Tibial artery (tissue), 4 donors: ENCODE measurements around the gene ZNF2.
A peak's percentile ranks its signal among the peaks of the same experiment; 100 is the strongest.

Experiments
- DNase-seq, 2 donors: peaks; one replicate each; pipeline ENCODE4 v3.0.0-alpha.2; 2019
- H3K27ac ChIP-seq, 2 donors: fragments of 200-600 bp; sonication (generic) in 1 of 2; 1 replicate in 1 of 2; 2 replicates in 1 of 2; pipeline ENCODE4 v1.5.1; 2018 to 2019; ENCODE audit warnings: mild to moderate bottlenecking in 1 of 2
- H3K27me3 ChIP-seq, 2 donors: fragments of 200-600 bp; sonication (generic) in 1 of 2; one replicate each; pipeline versions ENCODE4 v1.5.1 to v1.6.0; 2016 to 2019
- H3K36me3 ChIP-seq, 3 donors: fragments of 200-600 bp; sonication (generic) in 2 of 3; one replicate each; pipeline ENCODE4 v1.5.1; 2016 to 2019; ENCODE audit warnings: mild to moderate bottlenecking in 2 of 3
- H3K4me1 ChIP-seq, 4 donors: fragments of 200-600 bp; sonication (generic) in 2 of 4; 1 replicate in 3 of 4; 2 replicates in 1 of 4; pipeline ENCODE4 v1.5.1; 2016 to 2019
- H3K4me3 ChIP-seq, 2 donors: fragments of 200-600 bp; sonication (generic) in 1 of 2; 1 replicate in 1 of 2; 2 replicates in 1 of 2; pipeline ENCODE4 v1.5.1; 2018 to 2019; ENCODE audit warnings: mild to moderate bottlenecking in 2 of 2
- H3K9me3 ChIP-seq, 3 donors: fragments of 200-600 bp; sonication (generic) in 1 of 3; one replicate each; pipeline ENCODE4 v1.5.1; 2016 to 2019
- CTCF ChIP-seq, 2 experiments: fragments of 200-600 bp in 1 of 2; fragments of 450-650 bp in 1 of 2; IDR thresholded peaks; one replicate each; pipeline ENCODE4 v1.5.1; 2017 to 2019; ENCODE audit warnings: antibody characterized with exemption in 2 of 2, mild to moderate bottlenecking in 1 of 2, moderate library complexity in 1 of 2
- intact Hi-C: fragments of 100-400 bp; cut with DNase I; formaldehyde crosslinking; loops from one replicate; pipeline ENCODE4 v1.15.0; 2023; ENCODE audit warnings: low total_unique reads

ZNF2 gene

DNA sequence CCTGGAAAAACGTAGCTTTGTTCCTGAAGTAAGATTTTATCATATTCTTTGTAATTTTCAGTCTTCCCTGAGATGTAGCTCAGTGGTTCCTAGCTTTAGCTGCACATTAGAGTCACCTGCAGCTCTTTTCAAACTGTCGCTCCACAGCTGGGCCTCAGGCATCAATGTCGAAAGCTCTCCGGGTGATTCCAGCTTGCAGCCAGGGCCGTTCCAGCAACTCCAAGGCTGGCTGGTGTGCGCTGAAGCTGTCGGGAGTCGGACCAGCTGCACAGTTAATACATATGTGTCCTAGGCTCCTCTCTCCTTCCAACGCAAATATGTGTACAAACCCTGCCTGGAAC lies 609 bp upstream of the ZNF2 start:
- no peak for TF ChIP-seq CTCF (IDR thresholded peaks at IDR 0.05)
- H3K27ac ChIP-seq: peak overlapping the region; percentile 83 to 87
- H3K36me3 ChIP-seq: no peaks in the 10 kb centered on the region
- no peak for DNase-seq
- peak overlapping the region; percentile 66 to 69 for H3K4me3 ChIP-seq
- intact Hi-C loops: no loop called here
- no peaks in the 10 kb centered on the region for H3K9me3 ChIP-seq
- H3K4me1 ChIP-seq: peaks cover 0 to 26% (median 15%) of the 10 kb centered on the region in 4 donors
- H3K27me3 ChIP-seq: no peaks in the 10 kb centered on the region

DNA sequence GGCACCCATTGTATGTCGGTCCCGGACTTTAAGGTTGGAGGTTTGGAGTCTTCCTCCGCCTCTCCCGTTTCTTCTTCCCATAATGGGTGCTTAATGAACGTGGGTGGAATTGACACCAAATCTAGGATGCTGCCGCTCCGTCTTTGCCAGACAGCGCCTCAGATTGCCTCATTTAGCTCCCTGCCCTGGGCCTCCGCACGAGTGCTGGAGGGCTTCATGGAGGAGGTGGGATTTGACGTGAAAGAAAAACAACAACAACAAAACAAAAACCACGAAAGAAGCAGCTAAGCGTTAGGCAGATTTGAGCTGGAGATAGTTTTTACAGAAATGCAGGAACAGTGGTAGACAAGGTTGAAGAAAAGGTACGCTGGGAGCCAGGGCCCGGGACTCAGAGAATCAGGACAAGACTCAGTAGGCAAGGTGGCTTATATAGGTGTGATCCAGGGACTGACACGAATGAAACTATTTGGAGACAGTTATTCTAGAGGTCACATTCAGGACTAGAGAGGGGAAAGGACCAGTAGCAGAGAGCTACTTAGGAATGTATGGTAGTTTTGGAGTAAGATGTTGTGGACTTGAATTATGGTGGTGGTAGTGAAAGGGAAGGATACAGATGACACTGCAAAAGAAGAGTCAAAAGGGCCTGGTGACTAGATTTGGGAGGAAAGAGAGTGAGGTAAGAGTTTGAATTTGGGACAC lies 605 bp downstream of the ZNF2 start:
- Histone ChIP-seq H3K9me3 (no peaks in the 10 kb centered on the region), H3K4me1 (peaks cover 0 to 26% (median 15%) of the 10 kb centered on the region in 4 donors), H3K27ac (peak overlapping the region; percentile 83 to 87), H3K36me3 (no peaks in the 10 kb centered on the region), H3K4me3 (peak overlapping the region; percentile 66 to 69), H3K27me3 (no peaks in the 10 kb centered on the region)
- DNase-seq: no peak
- TF ChIP-seq CTCF (IDR thresholded peaks at IDR 0.05): no peak
- intact Hi-C loops: no loop called here

DNA sequence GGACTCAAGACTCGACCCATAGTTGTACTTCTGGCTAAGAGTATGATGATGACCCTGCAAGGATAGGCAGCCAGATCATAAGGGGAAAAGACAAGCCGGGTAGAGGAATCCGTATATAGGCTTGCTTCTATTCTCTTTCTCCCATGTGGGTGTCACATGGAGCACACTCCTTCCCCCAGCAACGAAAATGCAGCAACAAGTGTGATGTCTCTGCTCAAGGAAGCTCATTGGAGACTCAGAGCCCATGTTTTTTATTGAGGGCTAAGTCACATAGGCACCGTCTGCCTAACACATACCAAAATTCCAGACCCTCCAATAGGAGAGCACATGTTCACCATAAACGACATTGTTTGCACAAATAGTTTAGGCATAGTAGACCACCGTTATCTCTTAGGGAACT lies 6.3 kb downstream of the ZNF2 start:
- intact Hi-C loops: no loop called here
- H3K27me3 ChIP-seq: no peaks in the 10 kb centered on the region
- no peaks in the 10 kb centered on the region for H3K9me3 ChIP-seq
- no peak overlapping the region for H3K4me3 ChIP-seq
- no peak overlapping the region for H3K27ac ChIP-seq
- TF ChIP-seq CTCF (IDR thresholded peaks at IDR 0.05): no peak
- H3K36me3 ChIP-seq: peaks cover 6 to 9% (median 7%) of the 10 kb centered on the region in 3 donors
- H3K4me1 ChIP-seq: peaks cover 0 to under 1% (median under 1%) of the 10 kb centered on the region in 4 donors
- DNase-seq: no peak

- no peak for TF ChIP-seq CTCF (IDR thresholded peaks at IDR 0.05)
- Histone ChIP-seq H3K4me1 (no peaks in the 10 kb centered on the region), H3K9me3 (no peaks in the 10 kb centered on the region), H3K4me3 (no peak overlapping the region), H3K36me3 (peaks cover 17 to 25% (median 24%) of the 10 kb centered on the region in 3 donors), H3K27ac (no peak overlapping the region), H3K27me3 (no peaks in the 10 kb centered on the region)
- no peak for DNase-seq
- intact Hi-C loops: no loop called here
Measured at GRCh38 chr2:95174031-95174542, 8.5 kb downstream of the ZNF2 start.

DNA sequence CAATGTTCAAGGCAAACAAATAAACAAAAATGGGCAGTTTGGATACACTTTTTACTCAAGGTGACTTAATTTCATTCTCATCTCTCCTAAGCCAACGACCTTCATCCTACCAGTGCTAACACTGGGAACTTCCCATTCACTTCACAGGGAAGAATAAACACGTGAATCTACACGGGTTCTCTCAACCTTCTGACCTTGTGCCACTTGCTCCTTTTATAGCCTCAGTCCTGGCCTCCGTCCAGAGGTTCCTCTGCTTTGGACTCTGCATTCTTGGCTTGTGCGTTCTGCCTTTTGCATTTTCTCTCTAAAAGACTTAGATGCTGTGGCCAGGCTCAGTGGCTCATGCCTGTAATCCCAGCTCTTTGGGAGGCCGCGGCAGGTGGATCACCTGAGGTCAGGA lies 13.8 kb downstream of the ZNF2 start:
- H3K4me1 ChIP-seq: no peaks in the 10 kb centered on the region
- no peak overlapping the region for H3K4me3 ChIP-seq
- H3K27me3 ChIP-seq: no peaks in the 10 kb centered on the region
- intact Hi-C loops: no loop called here
- no peak overlapping the region for H3K27ac ChIP-seq
- H3K9me3 ChIP-seq: peaks cover 0 to 20% (median 10%) of the 10 kb centered on the region in 3 donors
- no peak for TF ChIP-seq CTCF (IDR thresholded peaks at IDR 0.05)
- DNase-seq: no peak
- H3K36me3 ChIP-seq: peaks cover 60 to 65% (median 64%) of the 10 kb centered on the region in 3 donors
